ENCODE results near the gene DRD4.

DNA sequence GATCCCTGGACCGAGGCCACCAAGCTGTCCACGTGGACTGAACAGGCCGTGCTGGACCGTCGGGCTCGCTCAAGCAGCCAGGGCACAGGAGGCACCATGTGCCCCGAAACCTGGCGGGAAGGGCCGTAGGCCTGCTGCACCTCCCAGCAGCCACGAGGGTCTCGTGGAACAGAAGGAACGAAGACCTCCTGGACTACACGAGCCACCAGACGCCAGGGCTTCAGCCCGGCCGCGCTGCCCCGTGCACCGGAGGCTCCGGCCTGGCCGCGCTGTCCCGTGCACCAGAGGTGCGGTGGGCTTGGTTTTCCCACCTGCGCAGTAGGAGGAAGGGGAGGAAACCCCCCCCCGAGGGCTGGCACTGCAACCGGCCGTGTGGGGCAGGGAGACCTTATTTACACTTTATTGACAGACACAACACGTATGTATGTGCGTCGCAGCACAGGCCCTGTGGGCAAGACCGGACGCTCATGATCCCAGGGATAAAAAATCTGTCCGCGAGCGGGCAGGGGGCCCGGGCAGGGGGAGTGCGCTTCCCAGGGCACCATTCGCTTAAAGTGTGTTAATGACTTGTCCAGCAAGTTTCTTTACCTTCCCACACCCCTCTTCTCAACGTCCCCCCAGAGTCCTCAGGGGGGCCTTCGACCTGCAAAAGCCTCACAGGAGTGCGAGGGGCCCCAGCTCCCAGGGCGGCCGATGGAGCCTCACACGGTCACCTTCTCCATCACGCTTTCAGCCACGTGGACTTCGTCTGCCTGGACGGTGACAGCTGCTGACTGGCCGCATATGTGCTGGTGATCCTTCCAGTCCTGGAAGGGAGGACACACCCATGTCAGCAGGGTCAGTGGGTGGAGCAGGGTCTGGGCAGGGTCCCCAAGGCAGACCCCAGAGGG, 7.0 kb downstream of the DRD4 start:
- TF ChIP-seq RFX5 (IDR thresholded peaks at IDR 0.05), result no peak
- no peak for TF ChIP-seq EP300 (IDR thresholded peaks at IDR 0.05)

Measured in A549 (cell line).